HG03460 (cell line): ENCODE data around the gene MYO15B.
"Not testable (repeated sequence)": the region's sequence is repeated elsewhere in the genome, so short reads cannot be mapped to it uniquely, and the experiment has no call there.

Experiments
- ATAC-seq: cut with Tn5 transposase; IDR thresholded peaks from one replicate; pipeline ENCODE4 v1.9.1; 2021; ENCODE audit not compliant: unreplicated experiment

The MYO15B gene

GRCh38 chr17:75575197-75575596 lies 12.4 kb upstream of the MYO15B start:
- no peak for ATAC-seq

GRCh38 chr17:75575728-75576127 lies 11.9 kb upstream of the MYO15B start:
- ATAC-seq = no peak

DNA sequence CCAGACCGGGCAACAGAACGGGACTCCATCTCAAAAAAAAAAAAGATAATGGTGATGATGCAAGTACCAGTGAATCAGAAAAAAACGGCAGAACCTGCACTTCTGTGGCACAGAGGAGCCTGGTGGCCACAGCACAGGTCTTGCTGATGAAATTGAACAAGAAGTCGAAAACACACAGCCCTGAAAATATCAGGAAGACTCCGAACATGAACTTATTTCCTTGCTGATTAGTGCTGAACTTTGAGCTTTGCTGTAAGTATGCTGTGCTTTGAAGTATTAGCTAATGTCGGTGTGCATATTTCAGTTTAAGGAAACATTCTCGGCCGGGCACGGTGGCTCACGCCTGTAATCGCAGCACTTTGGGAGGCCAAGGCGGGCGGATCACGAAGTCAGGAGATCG lies 10.9 kb upstream of the MYO15B start:
- no peak for ATAC-seq

- not testable (repeated sequence) for ATAC-seq
Measured at GRCh38 chr17:75581121-75581725, 6.4 kb upstream of the MYO15B start.

GRCh38 chr17:75583197-75583596 lies 4.4 kb upstream of the MYO15B start:
- not testable (repeated sequence) for ATAC-seq

DNA sequence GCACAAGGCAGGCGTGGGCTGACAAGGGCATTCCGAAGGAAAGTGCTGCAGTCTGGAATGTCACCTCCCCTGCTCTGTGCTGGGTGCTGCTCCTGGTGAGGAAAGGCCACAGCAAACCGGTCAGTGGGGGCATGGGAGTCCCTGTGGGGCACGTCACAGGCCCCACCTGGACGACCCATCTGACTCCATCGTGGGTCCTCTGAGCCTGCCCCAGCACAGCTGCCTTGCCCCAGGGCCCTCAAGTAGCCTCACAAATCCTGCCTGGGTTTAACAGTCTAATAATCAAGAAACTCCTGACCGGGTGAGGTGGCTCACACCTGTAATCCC lies 2.8 kb upstream of the MYO15B start:
- no peak for ATAC-seq

DNA sequence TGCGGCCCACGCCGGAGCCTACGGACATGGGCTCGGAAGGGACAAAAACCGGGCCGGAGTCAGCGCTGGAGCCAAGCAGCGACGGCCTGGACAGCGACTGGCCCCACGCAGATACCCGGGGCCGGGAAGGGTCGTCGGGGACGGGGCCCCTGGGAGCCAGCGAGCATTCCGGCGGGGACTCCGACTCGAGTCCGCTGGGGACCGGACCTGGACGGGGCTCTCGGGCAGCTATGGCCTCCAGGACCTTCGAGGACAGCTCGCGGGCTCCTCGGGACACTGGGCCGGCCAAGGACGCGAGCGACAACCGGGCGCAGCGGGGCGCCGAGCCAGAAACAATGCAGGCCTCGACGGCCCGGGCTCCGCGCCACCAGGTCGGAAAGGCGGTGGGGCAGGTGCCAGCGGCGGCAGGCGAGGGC lies 1.0 kb downstream of the MYO15B start:
- peak; percentile 14 for ATAC-seq

- peak; percentile 83 for ATAC-seq
Measured at GRCh38 chr17:75589012-75589918, 1.7 kb downstream of the MYO15B start.

GRCh38 chr17:75589919-75590303 lies 2.3 kb downstream of the MYO15B start:
- no peak for ATAC-seq

GRCh38 chr17:75590314-75590761 lies 2.7 kb downstream of the MYO15B start:
- no peak for ATAC-seq

DNA sequence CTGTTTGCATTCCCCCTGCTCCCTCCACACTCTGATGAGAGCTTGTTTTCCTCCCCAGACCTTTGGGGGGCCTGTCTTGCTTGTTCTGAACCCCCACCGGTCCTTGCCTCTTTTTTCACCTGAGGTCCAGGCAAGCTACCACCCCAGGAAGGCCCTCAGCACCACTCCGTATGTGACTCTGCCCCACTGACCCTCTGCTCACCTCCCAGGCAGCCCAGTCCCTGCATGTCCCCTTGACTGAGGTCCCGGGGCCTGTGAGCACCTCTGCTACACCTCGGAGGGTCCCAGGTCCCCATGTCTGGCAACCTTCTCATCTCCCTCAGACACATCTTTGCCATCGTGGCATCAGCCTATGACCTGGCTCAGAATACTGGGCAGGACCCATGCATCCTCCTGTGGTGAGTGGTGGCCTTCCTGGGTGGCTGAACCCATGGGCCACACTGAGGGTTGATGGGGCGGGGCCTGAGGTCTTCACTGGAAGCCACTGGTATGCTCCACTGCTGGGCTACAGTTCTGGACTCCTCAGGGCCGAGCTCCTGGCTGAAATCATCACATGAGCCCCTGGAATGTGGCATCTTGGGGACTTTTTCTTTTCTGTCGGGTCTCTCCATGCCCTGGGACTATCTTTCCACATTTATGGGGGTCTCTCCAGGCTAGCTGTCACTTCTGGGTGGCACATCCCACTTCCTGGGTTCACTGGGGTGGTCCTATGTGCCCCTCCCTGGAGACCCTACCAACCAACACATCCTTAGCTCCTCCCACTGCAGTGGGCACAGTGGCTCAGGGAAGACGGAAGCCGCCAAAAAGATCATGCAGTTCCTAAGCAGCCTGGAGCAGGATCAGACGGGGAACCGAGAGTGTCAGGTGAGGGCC lies 3.5 kb downstream of the MYO15B start:
- ATAC-seq = no peak

DNA sequence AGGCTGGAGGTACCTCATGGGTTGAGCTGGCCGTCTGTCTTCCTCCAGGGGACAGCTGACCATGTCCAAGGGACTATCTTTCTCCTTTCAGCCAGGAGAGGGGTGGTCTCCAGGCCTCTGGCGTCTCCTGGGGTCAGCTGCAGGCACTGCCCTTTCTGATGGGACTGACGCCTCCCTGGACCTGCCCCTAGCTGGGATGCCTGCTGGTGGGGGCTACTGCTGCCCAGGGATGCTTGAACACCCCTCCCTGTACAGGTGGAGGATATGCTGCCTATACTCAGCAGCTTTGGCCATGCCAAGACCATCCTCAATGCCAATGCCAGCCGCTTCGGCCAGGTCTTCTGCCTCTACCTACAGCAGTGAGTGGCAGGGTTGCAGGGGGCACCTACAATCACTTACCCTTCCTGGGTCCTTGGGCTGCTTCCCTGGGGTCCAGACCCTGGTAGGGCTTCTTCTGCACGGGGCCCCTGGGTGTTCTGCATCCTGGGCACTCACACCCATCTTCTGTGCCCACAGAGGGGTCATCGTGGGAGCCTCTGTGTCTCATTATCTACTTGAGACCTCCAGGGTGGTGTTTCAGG lies 4.2 kb downstream of the MYO15B start:
- no peak for ATAC-seq

DNA sequence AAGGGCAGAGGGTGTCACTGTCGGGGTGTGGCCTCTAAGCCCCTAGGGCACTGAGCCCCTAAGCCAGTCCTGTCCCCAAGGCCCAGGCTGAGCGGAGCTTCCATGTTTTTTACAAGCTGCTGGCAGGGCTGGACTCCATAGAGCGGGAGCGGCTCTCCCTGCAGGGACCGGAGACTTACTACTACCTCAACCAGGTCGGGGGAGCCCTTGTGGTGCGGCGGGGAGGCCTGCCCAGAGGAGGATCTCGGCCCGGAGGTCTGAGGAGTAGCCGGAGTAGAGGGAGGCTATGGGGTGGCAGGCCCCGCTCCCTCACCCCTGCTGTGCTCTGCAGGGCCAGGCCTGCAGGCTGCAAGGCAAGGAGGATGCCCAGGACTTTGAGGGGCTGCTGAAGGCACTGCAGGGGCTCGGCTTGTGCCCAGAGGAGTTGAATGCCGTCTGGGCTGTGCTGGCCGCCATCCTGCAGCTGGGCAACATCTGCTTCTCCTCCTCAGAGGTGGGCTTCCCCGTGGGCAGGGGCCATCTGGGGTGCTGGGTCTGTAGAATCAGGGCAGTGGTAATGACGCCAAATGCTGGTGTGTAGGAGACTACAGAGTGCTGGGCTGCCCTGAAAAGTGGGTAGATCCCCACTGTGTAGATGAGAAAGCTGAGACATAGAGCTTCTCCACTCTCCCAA lies 4.9 kb downstream of the MYO15B start:
- no peak for ATAC-seq

DNA sequence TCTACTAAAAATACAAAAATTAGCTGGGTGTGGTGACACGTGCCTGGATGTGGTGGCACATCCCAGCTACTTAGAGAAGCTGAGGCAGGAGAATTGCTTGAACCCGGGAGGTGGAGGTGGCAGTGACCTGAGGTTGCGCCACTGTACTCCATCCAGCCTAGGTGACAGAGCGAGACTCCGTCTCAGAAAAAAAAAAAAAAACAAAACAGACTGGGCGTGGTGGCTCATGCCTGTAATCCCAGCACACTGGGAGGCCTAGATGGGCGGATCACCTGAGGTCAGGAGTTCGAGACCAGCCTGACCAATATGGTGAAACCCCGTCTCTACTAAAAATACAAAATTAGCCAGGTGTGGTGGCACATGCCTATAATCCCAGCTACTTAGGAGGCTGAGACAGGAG lies 5.8 kb downstream of the MYO15B start:
- ATAC-seq = not testable (repeated sequence)

- ATAC-seq = no peak
Measured at GRCh38 chr17:75594499-75595283, 7.1 kb downstream of the MYO15B start.

DNA sequence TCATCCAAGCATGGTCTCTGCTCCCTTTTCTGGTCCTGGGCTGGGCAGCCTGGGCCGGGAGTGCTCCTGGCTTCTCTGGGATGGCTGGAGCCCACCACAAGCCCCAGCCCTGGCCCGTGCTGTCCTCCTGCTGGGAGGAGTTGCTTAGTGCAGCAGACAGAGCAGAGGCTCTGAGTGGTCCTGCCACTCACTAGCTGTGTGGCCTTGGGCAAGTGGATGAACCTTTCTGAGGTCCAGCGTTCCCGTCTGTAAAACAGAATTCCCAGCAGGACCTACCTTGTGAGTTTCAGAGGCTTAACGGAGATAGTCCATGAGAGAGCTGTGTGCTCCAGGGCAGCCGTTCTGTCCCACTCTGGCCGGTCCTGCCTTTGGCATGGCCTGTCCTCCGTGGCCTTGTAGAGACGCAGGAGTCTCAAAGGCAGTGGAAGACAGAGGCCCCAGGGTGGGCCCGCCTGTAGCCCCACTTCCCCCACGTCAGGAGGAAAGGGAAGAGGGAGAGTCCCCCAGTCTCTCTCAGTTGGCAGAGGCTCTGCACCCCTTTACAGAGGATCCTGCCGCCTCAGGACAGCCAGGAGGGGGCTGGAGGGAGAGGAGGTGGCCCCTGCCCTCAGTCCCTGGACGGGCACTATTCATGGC lies 7.8 kb downstream of the MYO15B start:
- ATAC-seq = no peak

GRCh38 chr17:75595920-75596313 lies 8.3 kb downstream of the MYO15B start:
- no peak for ATAC-seq

DNA sequence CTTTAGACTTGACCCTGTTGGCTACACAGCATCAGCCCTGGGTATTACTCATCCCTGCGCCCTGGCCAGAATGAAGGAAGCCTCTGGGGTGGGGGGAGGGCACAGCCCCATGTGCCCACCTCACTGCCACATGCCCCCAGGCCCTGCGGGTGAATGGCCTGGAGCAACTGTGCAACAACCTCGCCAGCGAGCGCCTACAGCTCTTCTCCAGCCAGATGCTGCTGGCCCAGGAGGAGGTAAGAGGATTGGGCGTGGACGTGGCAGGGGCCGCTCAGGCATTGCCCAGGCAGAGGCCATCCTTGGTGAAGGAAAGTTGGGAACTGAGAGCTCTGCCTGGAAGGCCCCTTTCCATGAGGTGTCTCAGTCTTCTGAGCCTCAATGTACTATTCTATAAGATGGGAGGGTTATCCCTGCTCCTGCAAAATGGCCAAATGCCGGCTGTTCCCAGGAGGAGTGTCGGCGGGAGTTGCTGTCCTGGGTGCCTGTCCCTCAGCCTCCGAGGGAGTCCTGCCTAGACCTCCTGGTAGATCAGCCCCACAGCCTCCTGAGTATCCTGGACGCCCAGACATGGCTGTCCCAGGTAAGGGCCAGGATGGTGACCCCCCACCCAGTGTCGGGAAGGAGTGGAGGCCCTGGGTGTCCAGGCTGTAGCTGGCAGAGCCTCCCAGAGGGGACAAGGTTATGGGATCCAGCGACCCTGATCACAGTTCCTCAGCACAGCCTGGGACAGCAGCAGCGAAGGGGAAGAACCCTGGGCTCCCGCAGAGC lies 8.9 kb downstream of the MYO15B start:
- no peak for ATAC-seq
